Fibroblast of skin of abdomen (primary cell): Measurements from ENCODE around the gene ARHGEF4.

Experiments used
- DNase-seq: peaks from one replicate; pipeline ENCODE4 v3.0.0-alpha.2; 2013

ARHGEF4 gene

GRCh38 chr2:130818809-130819208, 17.9 kb upstream of the ARHGEF4 start:
- DNase-seq: no peak

GRCh38 chr2:130819226-130819607, 17.5 kb upstream of the ARHGEF4 start:
- no peak for DNase-seq

- no peak for DNase-seq
These were observed 17.0 kb upstream of the ARHGEF4 start for GRCh38 chr2:130819608-130820278.

GRCh38 chr2:130820279-130820861, 16.3 kb upstream of the ARHGEF4 start:
- DNase-seq: no peak

GRCh38 chr2:130821867-130822266, 14.8 kb upstream of the ARHGEF4 start:
- DNase-seq: no peak

- DNase-seq: no peak
These were observed 13.9 kb upstream of the ARHGEF4 start for GRCh38 chr2:130822766-130823165.

- no peak for DNase-seq
These were observed 13.4 kb upstream of the ARHGEF4 start for GRCh38 chr2:130823171-130823885.

- no peak for DNase-seq
These were observed 12.7 kb upstream of the ARHGEF4 start for GRCh38 chr2:130823886-130824491.

- DNase-seq: peak; percentile 95
These were observed 12.1 kb upstream of the ARHGEF4 start for GRCh38 chr2:130824492-130825061.

GRCh38 chr2:130825231-130825965, 11.3 kb upstream of the ARHGEF4 start:
- no peak for DNase-seq

GRCh38 chr2:130825966-130826253, 10.8 kb upstream of the ARHGEF4 start:
- no peak for DNase-seq

GRCh38 chr2:130826419-130826818, 10.3 kb upstream of the ARHGEF4 start:
- DNase-seq: no peak

GRCh38 chr2:130826821-130827501, 9.8 kb upstream of the ARHGEF4 start:
- no peak for DNase-seq

GRCh38 chr2:130827502-130828251, 9.0 kb upstream of the ARHGEF4 start:
- DNase-seq: peak; percentile 78

GRCh38 chr2:130828461-130828860, 8.3 kb upstream of the ARHGEF4 start:
- no peak for DNase-seq

- DNase-seq: no peak
These were observed 7.7 kb upstream of the ARHGEF4 start for GRCh38 chr2:130829015-130829414.

GRCh38 chr2:130830538-130830937, 6.2 kb upstream of the ARHGEF4 start:
- DNase-seq: no peak

GRCh38 chr2:130831356-130831755, 5.4 kb upstream of the ARHGEF4 start:
- no peak for DNase-seq

GRCh38 chr2:130832296-130832940, 4.3 kb upstream of the ARHGEF4 start:
- DNase-seq: no peak

- peak; percentile 41 for DNase-seq
These were observed 2.4 kb upstream of the ARHGEF4 start for GRCh38 chr2:130834091-130834930.
